Adrenal gland (tissue), 5 donors: ENCODE results near the gene NHERF2.

Experiments used
- CTCF ChIP-seq, 6 experiments: fragments of 450-650 bp in 4 of 6; fragments of 200-600 bp in 2 of 6; sonication (generic) in 1 of 6; IDR thresholded peaks; 1 replicate in 5 of 6; 2 replicates in 1 of 6; pipeline versions ENCODE4 v1.5.1 to v1.8.0; 2016 to 2021; ENCODE audit warnings: antibody characterized with exemption in 6 of 6, mild to moderate bottlenecking in 2 of 6, moderate library complexity in 1 of 6
- POLR2A ChIP-seq, 2 donors: fragments of 450-650 bp; IDR thresholded peaks; one replicate each; pipeline ENCODE4 v1.6.1; 2017; ENCODE audit warnings: antibody characterized with exemption in 2 of 2, mild to moderate bottlenecking in 2 of 2, moderate library complexity in 1 of 2
- donor health status: DM: no; HTN: no; CAD: no.

DNA sequence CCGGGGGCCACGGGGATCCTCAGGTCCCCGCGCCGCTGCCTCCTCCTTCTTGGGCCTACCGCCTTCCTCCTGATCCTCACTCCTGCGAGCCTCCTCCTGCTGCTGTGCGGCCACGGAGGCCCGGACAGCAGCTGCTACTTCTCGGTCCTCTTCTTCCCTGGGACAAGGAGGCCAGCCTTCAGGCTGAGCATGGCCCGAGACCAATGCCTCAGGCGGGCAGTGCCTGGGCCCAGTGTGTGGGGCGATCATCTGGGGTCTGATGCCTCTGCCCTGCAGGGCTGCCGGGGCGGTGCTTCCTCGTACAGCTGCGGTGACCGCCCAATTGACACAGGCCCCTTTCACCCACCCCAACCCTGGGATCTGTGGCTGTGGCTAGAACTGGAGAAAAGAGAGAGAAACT is 25.7 kb upstream of the NHERF2 start:
- TF ChIP-seq CTCF (IDR thresholded peaks at IDR 0.05) (no peak), POLR2A (IDR thresholded peaks at IDR 0.05) (no peak)
